Gastrocnemius medialis (tissue), 4 donors: Measurements from ENCODE around the gene PHRF1. TPM values are rescaled to one million over a fixed set of nuclear protein-coding genes. Genes with fewer than 3 reads are reported as not detected.

Experiments used
- ATAC-seq, 2 donors: fragments of 150-250 bp; one replicate each; pipeline ENCODE4 v1.9.1; 2016
- DNase-seq, 2 donors: peaks; one replicate each; pipeline ENCODE4 v3.0.0-alpha.2; 2019
- H3K27ac ChIP-seq, 4 donors: fragments of 200-600 bp; sonication (generic); 1 replicate in 1 of 4; 2 replicates in 3 of 4; pipeline ENCODE4 v1.5.1; 2016 to 2018; ENCODE audit warnings: mild to moderate bottlenecking in 2 of 4, moderate library complexity in 1 of 4
- H3K27me3 ChIP-seq, 3 donors: fragments of 200-600 bp; sonication (generic) in 2 of 3; 1 replicate in 1 of 3; 2 replicates in 2 of 3; pipeline versions ENCODE4 v1.5.1 to v1.6.0; 2016 to 2019; ENCODE audit warnings: mild to moderate bottlenecking in 1 of 3, moderate library complexity in 1 of 3
- H3K36me3 ChIP-seq, 2 donors: fragments of 200-600 bp; sonication (generic) in 1 of 2; one replicate each; pipeline ENCODE4 v1.5.1; 2017 to 2018
- H3K4me1 ChIP-seq, 2 donors: fragments of 200-600 bp; sonication (generic) in 1 of 2; one replicate each; pipeline ENCODE4 v1.5.1; 2016 to 2017; ENCODE audit warnings: mild to moderate bottlenecking in 2 of 2
- H3K4me3 ChIP-seq, 4 donors: fragments of 200-600 bp; sonication (generic) in 3 of 4; 1 replicate in 1 of 4; 2 replicates in 3 of 4; pipeline ENCODE4 v1.5.1; 2016 to 2019; ENCODE audit warnings: mild to moderate bottlenecking in 2 of 4
- H3K9me3 ChIP-seq, 3 donors: fragments of 200-600 bp; sonication (generic) in 2 of 3; 1 replicate in 1 of 3; 2 replicates in 2 of 3; pipeline ENCODE4 v1.5.1; 2016 to 2019
- POLR2A ChIP-seq, 2 donors: fragments of 450-650 bp; IDR thresholded peaks; one replicate each; pipeline ENCODE4 v1.6.1; 2017; ENCODE audit warnings: antibody characterized with exemption in 2 of 2, mild to moderate bottlenecking in 2 of 2, moderate library complexity in 2 of 2
- in situ Hi-C, 4 donors: fragments of 200-750 bp; cut with MboI; loops; one replicate each; pipeline versions ENCODE4 v1.15.0 to v1.8.0; 2017; ENCODE audit warnings: low sequenced_read_pairs in 4 of 4
- intact Hi-C: fragments of 100-400 bp; cut with DNase I; formaldehyde crosslinking; loops from one replicate; pipeline ENCODE4 v1.15.1; 2023; ENCODE audit warnings: low total_unique reads
- total RNA-seq, 4 donors: library from RNA; depleted of rRNA; stranded (reverse); fragments of >200 nt; gene quantifications; one replicate each; pipeline versions ENCODE4 v1.1.0 to v1.2.3, GENCODE V29; 2016
- TF ChIP-seq, protein P1 (sequence below), 5 experiments: fragments of 450-650 bp in 3 of 5; fragments of 200-600 bp in 2 of 5; sonication (generic) in 2 of 5; IDR thresholded peaks in 4 of 5; conservative IDR thresholded peaks in 1 of 5; 1 replicate in 4 of 5; 2 replicates in 1 of 5; pipeline ENCODE4 v1.5.1; 2016 to 2019; ENCODE audit warnings: antibody characterized with exemption in 5 of 5, mild to moderate bottlenecking in 3 of 5, moderate library complexity in 3 of 5

The PHRF1 gene
- total RNA-seq, 4 donors from 2014 or later = 9.2 to 22.6 (median 20.8) TPM

DNA sequence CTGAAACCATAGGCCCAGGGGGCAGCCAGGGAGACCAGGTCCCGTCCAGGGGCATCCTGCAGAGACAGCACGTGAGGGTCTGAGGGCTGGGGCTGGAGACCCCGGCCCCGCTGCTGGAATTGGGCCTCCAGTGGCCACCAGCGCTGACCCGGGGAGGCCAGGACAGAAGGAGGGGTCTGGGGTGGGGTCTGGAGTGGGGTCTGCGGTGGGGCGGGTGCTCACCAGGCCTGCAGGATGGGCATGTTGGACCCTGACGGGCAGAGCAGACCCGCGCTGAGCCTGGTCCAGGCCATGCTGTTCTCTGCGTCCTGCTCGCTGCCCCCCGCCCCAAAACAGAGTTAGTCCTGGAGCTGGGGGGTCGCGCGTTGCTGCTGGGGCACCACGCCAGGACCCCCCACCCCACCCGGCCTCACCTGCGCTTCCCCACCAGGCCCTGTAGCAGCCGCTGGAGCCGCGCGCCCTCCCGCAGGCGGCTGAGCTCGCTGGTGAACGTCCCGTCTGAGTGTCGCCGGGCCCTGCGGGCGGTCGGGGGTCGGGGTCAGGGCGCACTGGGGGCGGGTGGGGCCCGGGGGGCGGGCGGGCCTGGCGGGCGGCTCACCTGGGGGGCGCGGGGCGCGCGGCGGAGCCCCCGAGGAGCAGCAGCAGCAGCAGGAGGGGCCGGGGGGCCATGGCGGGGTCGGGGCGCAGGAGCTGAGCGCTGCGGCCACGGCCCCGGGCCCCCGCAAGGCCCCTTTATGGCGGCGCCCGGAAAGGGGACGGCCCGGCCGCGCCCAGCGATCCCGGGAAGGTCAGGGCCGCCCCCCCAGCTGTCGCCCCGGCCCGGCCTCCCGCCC is 50.4 kb downstream of the PHRF1 start, which contains the start of gene SCT:
Gene SCT, minus strand, starts transcription at position 707 of the 833 bp plus-strand sequence. Its CDS starts 38 bp downstream, at position 669.
- Histone ChIP-seq H3K4me1 (peaks cover 12 to 31% of the 10 kb centered on the region in 2 donors), H3K9me3 (no peaks in the 10 kb centered on the region), H3K4me3 (no peak within 1 kb of the TSS), H3K27me3 (peaks cover 0 to 7% (median 4%) of the 10 kb centered on the region in 3 donors), H3K27ac (peak within 1 kb of the TSS; percentile 81 to 93 (median 86)), H3K36me3 (no peaks in the 10 kb centered on the region)
- ATAC-seq (no peak), DNase-seq (no peak)
- TF ChIP-seq, protein P1, sequence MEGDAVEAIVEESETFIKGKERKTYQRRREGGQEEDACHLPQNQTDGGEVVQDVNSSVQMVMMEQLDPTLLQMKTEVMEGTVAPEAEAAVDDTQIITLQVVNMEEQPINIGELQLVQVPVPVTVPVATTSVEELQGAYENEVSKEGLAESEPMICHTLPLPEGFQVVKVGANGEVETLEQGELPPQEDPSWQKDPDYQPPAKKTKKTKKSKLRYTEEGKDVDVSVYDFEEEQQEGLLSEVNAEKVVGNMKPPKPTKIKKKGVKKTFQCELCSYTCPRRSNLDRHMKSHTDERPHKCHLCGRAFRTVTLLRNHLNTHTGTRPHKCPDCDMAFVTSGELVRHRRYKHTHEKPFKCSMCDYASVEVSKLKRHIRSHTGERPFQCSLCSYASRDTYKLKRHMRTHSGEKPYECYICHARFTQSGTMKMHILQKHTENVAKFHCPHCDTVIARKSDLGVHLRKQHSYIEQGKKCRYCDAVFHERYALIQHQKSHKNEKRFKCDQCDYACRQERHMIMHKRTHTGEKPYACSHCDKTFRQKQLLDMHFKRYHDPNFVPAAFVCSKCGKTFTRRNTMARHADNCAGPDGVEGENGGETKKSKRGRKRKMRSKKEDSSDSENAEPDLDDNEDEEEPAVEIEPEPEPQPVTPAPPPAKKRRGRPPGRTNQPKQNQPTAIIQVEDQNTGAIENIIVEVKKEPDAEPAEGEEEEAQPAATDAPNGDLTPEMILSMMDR (IDR thresholded peaks at IDR 0.05 in 4 of 5, conservative IDR thresholded peaks at IDR 0.05 in 1 of 5) = no peak
- no peak for TF ChIP-seq POLR2A (IDR thresholded peaks at IDR 0.05)
- intact Hi-C loops = no loop called here
- in situ Hi-C loops = no loop called here

GRCh38 chr11:627308-627576 is 51.0 kb downstream of the PHRF1 start:
- DNase-seq = no peak
- no peak for ATAC-seq
- Histone ChIP-seq H3K4me1 (peaks cover 12 to 31% of the 10 kb centered on the region in 2 donors), H3K36me3 (no peaks in the 10 kb centered on the region), H3K27ac (peak overlapping the region in 1 of 4 donors; percentile 93), H3K27me3 (peaks cover 0 to 7% (median 4%) of the 10 kb centered on the region in 3 donors), H3K4me3 (no peak overlapping the region), H3K9me3 (no peaks in the 10 kb centered on the region)
- intact Hi-C loops (no loop called here), in situ Hi-C loops (no loop called here)
- no peak for TF ChIP-seq POLR2A (IDR thresholded peaks at IDR 0.05)
- TF ChIP-seq, protein P1 (IDR thresholded peaks at IDR 0.05 in 4 of 5, conservative IDR thresholded peaks at IDR 0.05 in 1 of 5) = no peak

GRCh38 chr11:628056-628455 is 51.8 kb downstream of the PHRF1 start:
- DNase-seq (no peak), ATAC-seq (no peak)
- no peaks in the 10 kb centered on the region for H3K36me3 ChIP-seq
- H3K27ac ChIP-seq = peak overlapping the region; percentile 81 to 93 (median 86)
- in situ Hi-C loops = no loop called here
- H3K4me1 ChIP-seq = peaks cover 13 to 38% of the 10 kb centered on the region in 2 donors
- H3K4me3 ChIP-seq = peak overlapping the region in 1 of 4 donors; percentile 6
- TF ChIP-seq POLR2A (IDR thresholded peaks at IDR 0.05) = no peak
- TF ChIP-seq, protein P1 (IDR thresholded peaks at IDR 0.05 in 4 of 5, conservative IDR thresholded peaks at IDR 0.05 in 1 of 5) = no peak
- peaks cover 0 to 4% (median 3%) of the 10 kb centered on the region in 3 donors for H3K27me3 ChIP-seq
- H3K9me3 ChIP-seq = no peaks in the 10 kb centered on the region
- intact Hi-C loops = loop anchor here (1.0 to 2.0 kb wide), 2 partner anchors 16 to 51 kb away; partner anchors contain the start of gene PHRF1

DNA sequence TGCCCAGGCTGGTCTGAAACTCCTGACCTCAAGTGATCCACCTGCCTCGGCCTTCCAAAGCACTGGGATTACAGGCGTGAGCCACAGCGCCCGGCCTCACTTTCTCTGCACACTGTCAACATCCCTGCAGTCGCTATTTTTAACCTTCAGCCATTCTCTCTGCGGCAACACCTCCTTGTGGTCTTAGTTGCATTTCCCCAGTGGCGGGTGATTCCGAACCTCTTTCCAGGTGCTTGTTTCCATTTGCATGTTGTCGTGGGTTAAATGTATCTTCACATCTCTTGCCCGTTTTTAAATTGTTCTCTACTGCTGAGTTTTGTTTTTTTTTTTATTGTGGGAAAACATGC is 52.9 kb downstream of the PHRF1 start:
- Histone ChIP-seq H3K4me1 (peaks cover 18 to 43% of the 10 kb centered on the region in 2 donors), H3K9me3 (no peaks in the 10 kb centered on the region), H3K27me3 (peaks cover 0 to 4% (median 3%) of the 10 kb centered on the region in 3 donors), H3K36me3 (no peaks in the 10 kb centered on the region), H3K27ac (peak overlapping the region; percentile 81 to 93 (median 86)), H3K4me3 (no peak overlapping the region)
- DNase-seq (peak; percentile 70 to 90), ATAC-seq (peak; percentile 87 to 88)
- intact Hi-C loops = loop anchor here (2.0 kb wide), 1 partner anchor 52 kb away; the partner anchor contains the start of gene PHRF1
- in situ Hi-C loops = no loop called here
- TF ChIP-seq POLR2A (IDR thresholded peaks at IDR 0.05) = no peak
- TF ChIP-seq, protein P1 (IDR thresholded peaks at IDR 0.05 in 4 of 5, conservative IDR thresholded peaks at IDR 0.05 in 1 of 5) = peak in 4 of 5 experiments; percentile 28 to 50 (median 38)
